CD1c-positive myeloid dendritic cell (primary cell): ENCODE results near the gene RGS12.
A peak's percentile ranks its signal among the peaks of the same experiment; 100 is the strongest.

Experiments used
- DNase-seq: peaks from one replicate; pipeline ENCODE4 v3.0.0-alpha.2; 2016; ENCODE audit errors: extremely low spot score

RGS12 gene

GRCh38 chr4:3292571-3293400 is at the start of gene RGS12:
Gene RGS12, plus strand, starts transcription at chr4:3293021. Its CDS starts 23,150 bp downstream, at chr4:3316171.
- peak; percentile 91 for DNase-seq

- DNase-seq = no peak
Observed at GRCh38 chr4:3243136-3243780, 49.6 kb upstream of the RGS12 start.

- DNase-seq = no peak
Observed at GRCh38 chr4:3244002-3244401, 48.8 kb upstream of the RGS12 start.

GRCh38 chr4:3244747-3245146 is 48.1 kb upstream of the RGS12 start:
- no peak for DNase-seq

- no peak for DNase-seq
Observed at GRCh38 chr4:3245676-3246075, 47.1 kb upstream of the RGS12 start.

GRCh38 chr4:3246458-3247398 is 46.1 kb upstream of the RGS12 start:
- no peak for DNase-seq

GRCh38 chr4:3247399-3248177 is 45.2 kb upstream of the RGS12 start:
- no peak for DNase-seq

- no peak for DNase-seq
Observed at GRCh38 chr4:3248178-3248480, 44.7 kb upstream of the RGS12 start.

- peak; percentile 5 for DNase-seq
Observed at GRCh38 chr4:3248811-3249661, 43.8 kb upstream of the RGS12 start, which contains the start of gene MSANTD1. Gene MSANTD1, plus strand, starts transcription at chr4:3249159. Its CDS starts 64 bp downstream, at chr4:3249223.

- no peak for DNase-seq
Observed at GRCh38 chr4:3249711-3250437, 42.9 kb upstream of the RGS12 start.

GRCh38 chr4:3250438-3250955 is 42.3 kb upstream of the RGS12 start:
- no peak for DNase-seq

GRCh38 chr4:3250956-3251690 is 41.7 kb upstream of the RGS12 start:
- DNase-seq = no peak

GRCh38 chr4:3251691-3252479 is 40.9 kb upstream of the RGS12 start:
- no peak for DNase-seq

- no peak for DNase-seq
Observed at GRCh38 chr4:3252480-3252828, 40.4 kb upstream of the RGS12 start.

GRCh38 chr4:3252831-3253641 is 39.8 kb upstream of the RGS12 start:
- DNase-seq = no peak

GRCh38 chr4:3253808-3254207 is 39.0 kb upstream of the RGS12 start:
- no peak for DNase-seq
